ENCODE results near the gene HMG20A.

DNA sequence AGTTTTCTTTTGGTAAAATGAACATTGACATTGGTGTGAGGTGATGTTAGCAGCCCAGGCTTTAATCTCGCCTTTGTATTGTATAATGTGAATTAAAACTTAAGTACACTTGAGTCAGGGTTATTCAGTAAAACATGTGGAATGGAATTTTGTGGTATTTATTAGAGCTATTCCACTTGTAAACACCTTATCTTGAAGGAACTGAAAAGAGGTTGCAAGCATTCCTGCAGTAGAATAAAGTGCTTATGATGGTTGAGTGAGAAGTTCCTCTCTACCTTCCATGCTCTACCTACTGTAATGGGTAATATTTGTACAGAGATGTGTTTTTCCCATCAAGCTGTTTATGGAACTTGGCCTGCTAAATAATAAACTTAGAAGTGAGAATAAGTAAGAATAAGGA is 36.1 kb downstream of the HMG20A start:
- TF ChIP-seq CTCF (IDR thresholded peaks at IDR 0.05) (no peak), POLR2A (IDR thresholded peaks at IDR 0.05) (no peak)

All from prostate gland (tissue), 2 donors.